Parietal lobe (tissue), 2 donors: ENCODE data around the gene ANGPTL7. TPM values are rescaled to one million over a fixed set of nuclear protein-coding genes. Genes with fewer than 3 reads are reported as not detected.

Experiments
- small RNA-seq: library from RNA; depleted of rRNA; stranded (forward); fragments of <200 nt; gene quantifications from one replicate; pipeline ENCODE3, GENCODE V24; 2014; ENCODE audit warnings: low replicate concordance
- total RNA-seq: library from RNA; depleted of rRNA; stranded (reverse); fragments of >200 nt; gene quantifications from one replicate; pipeline ENCODE4 v1.2.3, GENCODE V29; 2014

ANGPTL7 gene
- not detected for total RNA-seq

GRCh38 chr1:11188858-11189451 lies at the start of gene ANGPTL7:
TSS of gene ANGPTL7 (plus strand) at chr1:11189355. CDS start at chr1:11189580, 225 bp downstream.

Small RNA genes within 50 kb of the gene (small RNA-seq; reads per million reads assigned to genes)
- gene RNU6-291P (not detected), gene RNU6-537P (not detected), gene RPL39P6 (not detected)

Other genes starting within 250 kb of the ANGPTL7 start
- gene TARDBP, start 176.7 kb upstream of the ANGPTL7 start, total RNA-seq: 221 TPM
- gene MASP2, start 142.1 kb upstream of the ANGPTL7 start, total RNA-seq: not detected
- 30.0 TPM for gene SRM, start 129.3 kb upstream of the ANGPTL7 start, total RNA-seq
- gene EXOSC10, start 89.5 kb upstream of the ANGPTL7 start, total RNA-seq: 90.1 TPM
- 74.2 TPM for gene MTOR, start 73.2 kb downstream of the ANGPTL7 start, total RNA-seq
- gene UBIAD1, start 83.8 kb downstream of the ANGPTL7 start, total RNA-seq: 28.5 TPM